Panc1 (cell line): ENCODE results near the gene EXT2. TPM values are rescaled to one million over a fixed set of nuclear protein-coding genes. Genes with fewer than 3 reads are reported as not detected.

Experiments
- ATAC-seq: fragments of 200-7000 bp; cut with Tn5 transposase; 2 replicates; pipeline ENCODE4 v1.9.1; 2020; ENCODE audit warnings: mild to moderate bottlenecking, moderate library complexity
- BruUV-seq: library from RNA; stranded (reverse); fragments of 400-500 nt; replicated peaks from 2 replicates; lab custom pipeline; 2021; lab: Mats Ljungman, UMichigan
- CTCF ChIA-PET: fragments of 300-600 bp; sonication (Branson Sonifier 250); formaldehyde crosslinking; loops from one replicate; lab custom pipeline; 2022; ENCODE audit warnings: antibody characterized with exemption; lab: Charles Lee
- POLR2A ChIA-PET: fragments of 300-600 bp; sonication (Branson Sonifier 250); formaldehyde crosslinking; loops from one replicate; lab custom pipeline; 2022; ENCODE audit warnings: antibody characterized with exemption; lab: Charles Lee
- DNase-seq: peaks from one replicate; pipeline ENCODE4 v3.0.0-alpha.2; 2010; ENCODE audit warnings: low read depth, low spot score
- H3K27ac ChIP-seq: 2 replicates; pipeline ENCODE4 v1.5.1; 2011; ENCODE audit warnings: mild to moderate bottlenecking, low read length, inconsistent platforms
- H3K27me3 ChIP-seq: fragments of 200-500 bp; sonication (Bioruptor generic); 2 replicates; pipeline ENCODE4 v1.6.0; 2014; ENCODE audit warnings: low read length, inconsistent platforms; ENCODE audit not compliant: control insufficient read depth, insufficient read depth
- H3K36me3 ChIP-seq: fragments of 200-500 bp; sonication (Bioruptor generic); 2 replicates; pipeline ENCODE4 v1.5.1; 2014; ENCODE audit warnings: inconsistent platforms, mild to moderate bottlenecking, low read length, moderate library complexity; ENCODE audit not compliant: control insufficient read depth, insufficient read depth
- H3K4me1 ChIP-seq: 2 replicates; pipeline ENCODE4 v1.5.1; 2011; ENCODE audit warnings: inconsistent platforms, mild to moderate bottlenecking, low read length, moderate library complexity; ENCODE audit not compliant: control insufficient read depth, insufficient read depth
- H3K4me3 ChIP-seq, 2 experiments: 2 replicates each; pipeline ENCODE4 v1.5.1; 2011 to 2012; ENCODE audit warnings: low read depth in 2 of 2, low read length in 2 of 2, mild to moderate bottlenecking in 2 of 2, inconsistent platforms in 1 of 2, moderate library complexity in 1 of 2
- H3K9me3 ChIP-seq: fragments of 200-500 bp; sonication (Bioruptor generic); 2 replicates; pipeline ENCODE4 v1.5.1; 2014; ENCODE audit warnings: low read depth, mild to moderate bottlenecking, inconsistent platforms, low read length, moderate library complexity; ENCODE audit not compliant: control insufficient read depth, insufficient read depth
- CTCF ChIP-seq: fragments of 450-650 bp; IDR thresholded peaks from 2 replicates; pipeline ENCODE4 v1.5.1; 2017; ENCODE audit warnings: mild to moderate bottlenecking
- POLR2AphosphoS5 ChIP-seq: IDR thresholded peaks from 2 replicates; pipeline ENCODE4 v1.6.1; 2012; ENCODE audit warnings: mild to moderate bottlenecking, low read depth, low read length, moderate library complexity
- SIN3A ChIP-seq: IDR thresholded peaks from 2 replicates; pipeline ENCODE4 v1.6.1; 2012; ENCODE audit warnings: low read depth, mild to moderate bottlenecking, low read length, moderate library complexity, borderline replicate concordance; ENCODE audit not compliant: insufficient read depth
- TCF7L2 ChIP-seq: IDR thresholded peaks from 2 replicates; pipeline ENCODE4 v1.6.1; 2011; ENCODE audit warnings: mild to moderate bottlenecking, low read depth, low read length, inconsistent platforms
- in situ Hi-C: cut with HindIII; loops from 2 replicates; pipeline ENCODE4 v1.10.0; 2016; ENCODE audit warnings: low sequenced_read_pairs, low pct_unique_long_range_greater_than_20kb
- intact Hi-C: fragments of 100-400 bp; cut with micrococcal nuclease; formaldehyde crosslinking; loops from one replicate; pipeline ENCODE4 v1.10.0; 2022; ENCODE audit not compliant: unreplicated experiment
- total RNA-seq: library from RNA; stranded (reverse); gene quantifications from one replicate; pipeline ENCODE4 v1.2.1, GENCODE V29; 2021; ENCODE audit not compliant: unreplicated experiment
- TF ChIP-seq, protein P1 (sequence below), 2 experiments: IDR thresholded peaks; 2 replicates each; pipeline ENCODE4 v1.6.1; 2011 to 2012; ENCODE audit warnings: low read depth in 2 of 2, control low read depth in 1 of 2, low read length in 1 of 2, mild to moderate bottlenecking in 1 of 2, moderate library complexity in 1 of 2; ENCODE audit not compliant: insufficient read depth in 1 of 2

The EXT2 gene
- total RNA-seq, 1 experiment from 2014 or later = 57.5 TPM

DNA sequence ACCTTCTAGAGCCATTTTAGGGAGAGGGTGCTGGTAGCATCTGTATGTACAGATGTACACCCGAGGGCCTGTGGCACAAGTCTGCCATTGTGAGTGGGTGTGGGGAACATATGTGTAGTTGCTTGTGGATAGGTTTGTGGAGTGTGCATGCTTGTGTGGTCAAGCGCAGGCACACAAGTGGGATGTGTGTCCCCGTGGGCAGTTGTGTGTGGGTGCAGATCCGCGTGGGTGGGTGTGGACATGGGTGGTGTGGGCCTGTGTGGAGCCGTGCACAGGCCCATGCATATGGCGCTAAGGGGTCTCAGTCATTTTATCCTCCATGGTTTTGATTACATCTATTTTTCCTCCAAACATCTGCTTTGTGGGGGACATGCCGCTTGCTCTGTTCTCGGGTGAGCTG, 185.7 kb downstream of the EXT2 start:
- ATAC-seq (no peak), DNase-seq (no peak)
- Histone ChIP-seq H3K27ac (no peak overlapping the region), H3K4me3 (no peak overlapping the region), H3K36me3 (no peaks in the 10 kb centered on the region), H3K27me3 (no peaks in the 10 kb centered on the region), H3K9me3 (no peaks in the 10 kb centered on the region), H3K4me1 (no peaks in the 10 kb centered on the region)
- no TSS peak for BruUV-seq
- intact Hi-C loops (loop anchor here (10.0 kb wide), 1 partner anchor 146 kb away; no protein-coding TSS in a partner anchor), in situ Hi-C loops (no loop called here)
- POLR2A ChIA-PET = no interaction called here
- CTCF ChIA-PET = no interaction called here
- TF ChIP-seq POLR2AphosphoS5 = no peak
- TF ChIP-seq SIN3A = no peak
- no peak for TF ChIP-seq CTCF
- no peak for TF ChIP-seq TCF7L2
- TF ChIP-seq, protein P1, sequence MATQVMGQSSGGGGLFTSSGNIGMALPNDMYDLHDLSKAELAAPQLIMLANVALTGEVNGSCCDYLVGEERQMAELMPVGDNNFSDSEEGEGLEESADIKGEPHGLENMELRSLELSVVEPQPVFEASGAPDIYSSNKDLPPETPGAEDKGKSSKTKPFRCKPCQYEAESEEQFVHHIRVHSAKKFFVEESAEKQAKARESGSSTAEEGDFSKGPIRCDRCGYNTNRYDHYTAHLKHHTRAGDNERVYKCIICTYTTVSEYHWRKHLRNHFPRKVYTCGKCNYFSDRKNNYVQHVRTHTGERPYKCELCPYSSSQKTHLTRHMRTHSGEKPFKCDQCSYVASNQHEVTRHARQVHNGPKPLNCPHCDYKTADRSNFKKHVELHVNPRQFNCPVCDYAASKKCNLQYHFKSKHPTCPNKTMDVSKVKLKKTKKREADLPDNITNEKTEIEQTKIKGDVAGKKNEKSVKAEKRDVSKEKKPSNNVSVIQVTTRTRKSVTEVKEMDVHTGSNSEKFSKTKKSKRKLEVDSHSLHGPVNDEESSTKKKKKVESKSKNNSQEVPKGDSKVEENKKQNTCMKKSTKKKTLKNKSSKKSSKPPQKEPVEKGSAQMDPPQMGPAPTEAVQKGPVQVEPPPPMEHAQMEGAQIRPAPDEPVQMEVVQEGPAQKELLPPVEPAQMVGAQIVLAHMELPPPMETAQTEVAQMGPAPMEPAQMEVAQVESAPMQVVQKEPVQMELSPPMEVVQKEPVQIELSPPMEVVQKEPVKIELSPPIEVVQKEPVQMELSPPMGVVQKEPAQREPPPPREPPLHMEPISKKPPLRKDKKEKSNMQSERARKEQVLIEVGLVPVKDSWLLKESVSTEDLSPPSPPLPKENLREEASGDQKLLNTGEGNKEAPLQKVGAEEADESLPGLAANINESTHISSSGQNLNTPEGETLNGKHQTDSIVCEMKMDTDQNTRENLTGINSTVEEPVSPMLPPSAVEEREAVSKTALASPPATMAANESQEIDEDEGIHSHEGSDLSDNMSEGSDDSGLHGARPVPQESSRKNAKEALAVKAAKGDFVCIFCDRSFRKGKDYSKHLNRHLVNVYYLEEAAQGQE (IDR thresholded peaks at IDR 0.05; ENCODE audit: insufficient read depth in 1 of 2, low read depth in 2 of 2, low read length in 1 of 2) = no peak

DNA sequence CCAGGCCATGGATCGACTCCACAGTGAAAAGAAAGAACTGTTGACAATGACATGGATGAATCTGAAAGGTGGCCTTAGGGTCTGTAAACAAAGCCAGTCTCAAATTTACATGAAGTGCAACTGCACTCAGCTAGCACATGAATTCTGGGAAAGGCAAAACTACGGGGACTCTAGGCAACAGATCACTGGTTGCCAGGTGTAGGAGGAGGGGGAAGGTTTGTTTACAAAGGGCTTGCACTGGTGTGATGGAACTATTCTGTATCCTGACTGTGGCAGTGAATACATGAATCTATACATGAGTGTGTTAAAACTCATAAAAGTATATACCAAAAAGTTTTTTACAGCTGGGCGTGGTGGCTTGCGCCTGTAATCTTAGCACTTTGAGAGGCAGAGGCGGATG, 187.1 kb downstream of the EXT2 start:
- no peaks in the 10 kb centered on the region for H3K36me3 ChIP-seq
- intact Hi-C loops (loop anchor here (10.0 kb wide), 1 partner anchor 148 kb away; no protein-coding TSS in a partner anchor), in situ Hi-C loops (no loop called here)
- TF ChIP-seq POLR2AphosphoS5 (no peak), CTCF (no peak), TCF7L2 (no peak), SIN3A (no peak)
- TF ChIP-seq, protein P1 (IDR thresholded peaks at IDR 0.05; ENCODE audit: insufficient read depth in 1 of 2, low read depth in 2 of 2, low read length in 1 of 2) = no peak
- ChIA-PET CTCF (no interaction called here), POLR2A (no interaction called here)
- ATAC-seq (no peak), DNase-seq (no peak)
- no peaks in the 10 kb centered on the region for H3K27me3 ChIP-seq
- no peaks in the 10 kb centered on the region for H3K9me3 ChIP-seq
- H3K4me1 ChIP-seq = peaks cover 2% of the 10 kb centered on the region
- H3K4me3 ChIP-seq = no peak overlapping the region
- no TSS peak for BruUV-seq
- H3K27ac ChIP-seq = no peak overlapping the region
